Osteocyte (in vitro differentiated cells): ENCODE data around the gene OR10G8. TPM values are rescaled to one million over a fixed set of nuclear protein-coding genes. Genes with fewer than 3 reads are reported as not detected.

ENCODE experiments used
- DNase-seq: peaks from one replicate; pipeline ENCODE4 v3.0.0; 2021; ENCODE audit warnings: mixed read lengths; ENCODE audit not compliant: unreplicated experiment; ENCODE audit errors: extremely low spot score
- H3K27ac Mint-ChIP-seq: one replicate; pipeline ENCODE4 v1.8.0; 2021; ENCODE audit warnings: mild to moderate bottlenecking, mixed read lengths; ENCODE audit not compliant: unreplicated experiment
- H3K27me3 Mint-ChIP-seq: one replicate; pipeline ENCODE4 v1.8.0; 2021; ENCODE audit warnings: mixed read lengths; ENCODE audit not compliant: unreplicated experiment
- H3K36me3 Mint-ChIP-seq: one replicate; pipeline ENCODE4 v1.8.0; 2021; ENCODE audit warnings: mixed read lengths; ENCODE audit not compliant: unreplicated experiment
- H3K4me1 Mint-ChIP-seq: one replicate; pipeline ENCODE4 v1.8.0; 2021; ENCODE audit warnings: mixed read lengths; ENCODE audit not compliant: unreplicated experiment
- H3K4me3 Mint-ChIP-seq: one replicate; pipeline ENCODE4 v1.8.0; 2021; ENCODE audit warnings: mild to moderate bottlenecking, moderate library complexity, mixed read lengths; ENCODE audit not compliant: unreplicated experiment
- H3K9me3 Mint-ChIP-seq: one replicate; pipeline ENCODE4 v1.8.0; 2021; ENCODE audit warnings: mixed read lengths; ENCODE audit not compliant: unreplicated experiment
- CTCF ChIP-seq: fragments of 200-600 bp; sonication (generic); IDR thresholded peaks from 2 replicates; pipeline ENCODE4 v1.5.0; 2021; ENCODE audit warnings: antibody characterized with exemption, mild to moderate bottlenecking, moderate library complexity
- total RNA-seq: library from RNA; stranded (reverse); gene quantifications from 2 replicates; pipeline ENCODE4 v1.2.1, GENCODE V29; 2021

Gene OR10G8
- total RNA-seq, 1 donor from 2014 or later: not detected

- Mint-ChIP-seq H3K4me3 (no peak overlapping the region), H3K27me3 (peaks cover 33% of the 10 kb centered on the region), H3K36me3 (no peaks in the 10 kb centered on the region), H3K4me1 (no peaks in the 10 kb centered on the region), H3K27ac (no peak overlapping the region), H3K9me3 (no peaks in the 10 kb centered on the region)
- TF ChIP-seq CTCF: no peak
- DNase-seq: no peak
Measured at GRCh38 chr11:124078591-124078990, 52.0 kb downstream of the OR10G8 start.

- no peak for TF ChIP-seq CTCF
- peaks cover 41% of the 10 kb centered on the region for H3K27me3 Mint-ChIP-seq
Measured at GRCh38 chr11:124079631-124080326, 53.2 kb downstream of the OR10G8 start.

More at GRCh38 chr11:124079631-124080326, 53.2 kb downstream of the OR10G8 start:
- Mint-ChIP-seq H3K4me3 (no peak overlapping the region), H3K27ac (no peak overlapping the region), H3K4me1 (no peaks in the 10 kb centered on the region), H3K36me3 (no peaks in the 10 kb centered on the region), H3K9me3 (no peaks in the 10 kb centered on the region)
- DNase-seq: no peak

Other genes starting within 250 kb of the OR10G8 start
- not detected in 2 replicates for gene OR6M1, start 220.4 kb upstream of the OR10G8 start, total RNA-seq
- not detected in 2 replicates for gene TMEM225, start 141.1 kb upstream of the OR10G8 start, total RNA-seq
- not detected in 2 replicates for gene OR8D4, start 124.6 kb upstream of the OR10G8 start, total RNA-seq
- not detected in 2 replicates for gene OR4D5, start 87.2 kb upstream of the OR10G8 start, total RNA-seq
- gene OR6T1, start 83.0 kb upstream of the OR10G8 start, total RNA-seq: not detected in 2 replicates
- not detected in 2 replicates for gene OR10S1, start 49.0 kb upstream of the OR10G8 start, total RNA-seq
- gene OR10G6, start 31.6 kb upstream of the OR10G8 start, total RNA-seq: not detected in 2 replicates
- gene OR10G4, start 13.8 kb upstream of the OR10G8 start, total RNA-seq: not detected in 2 replicates
- not detected in 2 replicates for gene OR10G9, start 3.8 kb upstream of the OR10G8 start, total RNA-seq
- not detected in 2 replicates for gene OR10G7, start 14.5 kb downstream of the OR10G8 start, total RNA-seq
- gene VWA5A, start 88.7 kb downstream of the OR10G8 start, total RNA-seq: 10.0 and 10.5 TPM in 2 replicates
- gene OR10D3, start 156.5 kb downstream of the OR10G8 start, total RNA-seq: not detected in 2 replicates
- not detected in 2 replicates for gene OR8G1, start 214.3 kb downstream of the OR10G8 start, total RNA-seq
- not detected in 2 replicates for gene OR8G5, start 229.6 kb downstream of the OR10G8 start, total RNA-seq